Measurements from ENCODE around the gene TPSD1.
"Not testable (repeated sequence)": the region's sequence is repeated elsewhere in the genome, so short reads cannot be mapped to it uniquely, and the experiment has no call there.

TPSD1 gene

DNA sequence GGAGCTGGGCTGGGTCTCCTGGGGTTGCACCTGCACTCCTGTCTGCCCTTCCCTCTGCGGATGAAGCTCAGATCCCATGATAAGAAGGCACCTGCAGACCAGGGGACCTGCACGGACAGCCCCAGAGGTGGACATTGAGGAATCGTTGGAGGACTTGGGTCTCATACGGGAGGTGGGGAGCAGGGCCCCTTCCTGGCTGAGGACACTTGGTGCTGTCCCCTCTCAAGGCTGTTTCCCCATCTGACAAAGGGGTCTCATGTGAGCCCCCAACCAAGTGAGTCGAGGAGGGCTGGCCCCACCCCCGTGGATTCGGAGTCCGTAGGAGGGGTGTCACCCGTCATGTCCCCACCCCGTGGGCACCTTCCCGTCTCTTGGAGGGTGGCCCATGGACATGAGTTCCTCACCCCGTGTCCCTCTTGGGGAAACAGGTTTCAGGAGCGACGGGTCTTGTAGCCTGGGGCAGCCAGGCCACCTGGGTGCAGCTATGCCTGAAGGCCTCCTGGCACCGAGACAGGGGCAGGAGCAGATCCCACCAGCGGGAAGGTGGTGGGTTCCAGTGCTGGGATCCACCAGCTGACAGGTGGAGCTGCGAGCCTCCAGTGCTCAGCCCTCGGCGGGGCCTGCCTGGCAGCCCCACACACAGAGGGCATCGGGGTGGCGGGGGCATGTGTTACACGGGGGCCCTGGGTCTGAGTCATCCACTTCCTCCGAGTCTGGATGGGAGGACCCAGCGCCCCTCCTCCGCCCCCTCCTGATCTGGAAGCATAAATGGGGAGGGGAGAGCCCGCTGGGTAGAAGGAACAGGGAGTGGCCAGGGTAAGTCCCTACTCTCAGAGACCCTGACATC is at the start of gene TPSD1:
Gene TPSD1 (plus strand): TSS at position 794 of the 847 bp plus-strand sequence. CDS start 212 bp downstream, outside the sequence.
- DNase-seq (ENCODE audit: low read depth, low spot score) = not testable (repeated sequence)

DNA sequence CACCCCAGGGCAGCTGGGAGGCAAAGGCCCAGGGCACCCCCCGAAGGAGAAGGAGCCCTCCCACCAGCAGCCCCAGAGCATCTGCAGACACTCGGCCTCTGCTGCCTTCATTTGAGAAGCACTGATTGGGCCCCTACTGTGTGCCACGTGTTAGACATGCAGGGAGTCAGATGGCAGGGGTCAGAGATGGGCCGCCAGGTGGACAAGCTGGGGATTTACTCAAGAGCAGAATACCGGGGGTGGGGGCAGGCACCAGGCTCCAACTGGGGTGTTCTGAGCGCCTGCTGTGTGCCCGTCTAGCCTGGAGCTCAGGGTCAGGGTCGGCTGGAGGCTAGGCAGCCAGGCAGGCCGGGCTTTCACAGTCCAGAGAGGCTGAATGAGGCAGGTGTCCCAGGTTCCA is 49.5 kb upstream of the TPSD1 start:
- no peak for DNase-seq (ENCODE audit: low read depth, low spot score)

DNA sequence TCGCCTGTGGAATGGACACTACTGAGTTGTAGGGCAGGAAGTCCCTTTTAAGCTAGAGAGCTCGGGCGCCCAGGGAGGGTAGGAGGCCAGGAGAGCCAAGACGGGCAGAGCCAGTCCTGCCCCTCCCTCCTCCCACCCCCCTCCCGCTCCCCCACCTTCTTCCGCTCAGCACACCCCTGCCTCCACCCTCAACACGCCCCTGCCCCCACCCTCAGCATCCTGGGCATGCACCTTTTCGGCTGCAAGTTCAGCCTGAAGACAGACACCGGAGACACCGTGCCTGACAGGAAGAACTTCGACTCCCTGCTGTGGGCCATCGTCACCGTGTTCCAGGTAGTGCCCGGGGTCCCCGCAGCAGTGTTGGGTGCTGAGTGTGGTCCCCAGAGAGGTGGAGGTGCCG is 49.1 kb upstream of the TPSD1 start:
- DNase-seq (ENCODE audit: low read depth, low spot score) = no peak

DNA sequence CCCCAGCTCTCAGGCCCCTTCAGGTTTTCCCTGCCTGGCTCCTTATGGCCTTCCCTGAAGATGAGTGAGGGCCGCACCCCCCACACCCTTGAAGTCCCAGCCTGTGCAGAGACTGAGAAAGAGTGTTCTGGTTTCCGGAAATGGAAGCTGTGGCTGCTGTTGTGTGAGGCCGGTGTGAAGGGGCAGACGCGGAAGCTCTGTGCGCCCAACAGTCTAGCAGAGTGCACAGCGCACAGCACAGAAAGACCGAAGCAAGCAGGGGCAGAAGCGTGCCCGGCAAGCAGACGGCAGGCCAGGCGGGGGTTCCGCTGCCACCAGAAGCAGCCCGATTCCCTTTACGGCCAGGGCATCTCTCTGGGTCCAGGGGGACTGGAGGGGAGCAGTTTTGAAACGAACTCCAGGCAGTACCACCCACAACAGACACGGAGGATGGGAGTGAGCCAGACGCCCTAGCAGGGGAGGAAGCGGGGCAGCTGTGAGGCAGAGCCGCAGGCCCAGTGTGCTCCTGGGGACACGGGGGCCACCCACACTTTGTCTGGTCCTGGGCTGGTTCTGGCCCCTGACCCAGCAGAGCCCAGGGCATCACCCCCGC is 47.5 kb upstream of the TPSD1 start:
- no peak for DNase-seq (ENCODE audit: low read depth, low spot score)

DNA sequence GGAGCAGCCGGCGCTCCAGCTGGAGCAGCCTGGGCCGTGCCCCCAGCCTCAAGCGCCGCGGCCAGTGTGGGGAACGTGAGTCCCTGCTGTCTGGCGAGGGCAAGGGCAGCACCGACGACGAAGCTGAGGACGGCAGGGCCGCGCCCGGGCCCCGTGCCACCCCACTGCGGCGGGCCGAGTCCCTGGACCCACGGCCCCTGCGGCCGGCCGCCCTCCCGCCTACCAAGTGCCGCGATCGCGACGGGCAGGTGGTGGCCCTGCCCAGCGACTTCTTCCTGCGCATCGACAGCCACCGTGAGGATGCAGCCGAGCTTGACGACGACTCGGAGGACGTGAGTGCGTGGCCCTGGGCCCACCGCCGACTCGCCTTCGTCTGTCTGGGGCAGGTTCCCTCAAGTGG is 46.8 kb upstream of the TPSD1 start:
- no peak for DNase-seq (ENCODE audit: low read depth, low spot score)

DNA sequence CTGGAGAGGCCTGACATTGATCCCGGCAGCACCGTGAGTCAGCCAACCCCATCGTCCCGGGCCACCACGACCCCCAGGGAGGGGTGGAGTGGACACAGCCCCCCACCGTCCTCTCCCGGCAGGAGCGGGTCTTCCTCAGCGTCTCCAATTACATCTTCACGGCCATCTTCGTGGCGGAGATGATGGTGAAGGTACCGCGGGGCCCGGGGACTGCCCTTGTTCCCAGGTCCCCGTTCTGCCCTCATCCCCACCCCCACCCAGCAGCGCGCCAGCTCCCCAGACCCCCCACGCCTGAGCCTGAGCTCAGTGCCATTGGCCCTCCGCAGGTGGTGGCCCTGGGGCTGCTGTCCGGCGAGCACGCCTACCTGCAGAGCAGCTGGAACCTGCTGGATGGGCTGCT is 45.4 kb upstream of the TPSD1 start:
- no peak for DNase-seq (ENCODE audit: low read depth, low spot score)

DNA sequence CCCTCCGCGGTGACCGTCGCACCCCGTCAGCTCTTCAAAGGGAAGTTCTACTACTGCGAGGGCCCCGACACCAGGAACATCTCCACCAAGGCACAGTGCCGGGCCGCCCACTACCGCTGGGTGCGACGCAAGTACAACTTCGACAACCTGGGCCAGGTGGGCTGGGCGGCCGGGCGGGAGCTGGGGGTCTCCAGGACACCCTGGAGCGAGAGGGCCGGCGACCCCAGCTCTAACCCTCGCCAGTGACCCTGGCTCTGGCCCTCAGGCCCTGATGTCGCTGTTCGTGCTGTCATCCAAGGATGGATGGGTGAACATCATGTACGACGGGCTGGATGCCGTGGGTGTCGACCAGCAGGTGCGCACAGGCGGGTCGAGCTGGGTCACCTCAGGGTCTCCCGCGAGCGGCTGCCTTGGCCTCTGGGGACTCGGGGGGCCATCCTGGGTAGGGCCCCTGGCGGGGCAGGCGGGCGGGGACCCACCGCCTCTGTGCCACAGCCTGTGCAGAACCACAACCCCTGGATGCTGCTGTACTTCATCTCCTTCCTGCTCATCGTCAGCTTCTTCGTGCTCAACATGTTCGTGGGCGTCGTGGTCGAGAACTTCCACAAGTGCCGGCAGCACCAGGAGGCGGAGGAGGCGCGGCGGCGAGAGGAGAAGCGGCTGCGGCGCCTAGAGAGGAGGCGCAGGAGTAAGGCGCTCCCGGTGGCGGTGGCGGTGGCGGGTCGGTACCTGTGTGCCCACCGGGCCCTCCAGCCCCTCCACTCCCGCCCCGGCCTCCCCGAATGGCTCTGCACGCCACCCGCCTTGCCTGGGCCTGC is 44.2 kb upstream of the TPSD1 start:
- no peak for DNase-seq (ENCODE audit: low read depth, low spot score)

DNA sequence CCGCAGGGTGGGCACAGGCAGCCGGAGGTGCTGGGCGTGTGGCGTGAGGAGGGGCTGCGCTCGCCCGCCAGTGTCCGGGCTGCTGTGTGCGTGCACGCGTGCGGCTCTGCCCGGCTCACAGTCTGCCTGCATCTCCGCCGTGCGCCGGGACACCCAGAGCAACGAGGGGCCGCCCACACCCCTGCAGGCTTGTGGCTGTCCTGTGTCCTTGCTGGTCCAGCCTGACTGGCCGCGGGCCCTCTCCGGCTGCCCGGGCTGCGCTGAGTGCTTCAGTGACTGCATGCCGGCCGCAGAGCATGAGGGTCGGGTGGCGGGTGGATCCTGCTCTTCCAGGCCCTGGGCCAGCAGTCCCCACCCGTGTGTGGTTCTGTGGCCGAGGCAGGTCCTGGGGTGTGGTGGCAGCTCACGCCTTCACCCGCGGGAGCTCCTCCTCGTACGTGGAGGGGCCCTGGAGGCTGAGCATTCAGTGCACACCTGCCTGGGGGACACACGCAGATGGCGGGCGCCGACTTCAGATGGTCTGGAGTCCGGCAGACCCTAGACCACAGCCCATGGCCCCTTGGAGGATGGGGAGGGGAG is 43.2 kb upstream of the TPSD1 start:
- no peak for DNase-seq (ENCODE audit: low read depth, low spot score)

DNA sequence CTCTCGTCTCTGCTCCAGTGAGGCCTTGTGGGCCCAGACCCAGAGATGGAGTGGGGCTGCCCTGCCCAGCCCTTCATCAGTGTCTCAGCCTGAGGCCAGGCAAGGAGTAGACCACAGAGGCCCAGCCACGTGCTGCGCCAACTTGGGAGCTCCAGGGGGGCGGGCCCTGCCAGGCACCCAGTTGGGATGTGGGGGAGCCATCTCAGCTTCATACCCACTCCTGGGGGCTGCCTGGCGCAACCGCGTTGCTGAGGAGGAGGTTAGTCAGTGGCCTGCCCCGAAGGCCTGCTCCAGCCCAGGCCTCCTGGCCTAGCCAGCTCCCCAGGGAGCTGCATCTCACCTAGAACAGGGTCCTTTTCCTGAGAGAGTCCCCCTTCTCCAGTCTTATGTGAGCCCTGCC is 42.6 kb upstream of the TPSD1 start:
- no peak for DNase-seq (ENCODE audit: low read depth, low spot score)

DNA sequence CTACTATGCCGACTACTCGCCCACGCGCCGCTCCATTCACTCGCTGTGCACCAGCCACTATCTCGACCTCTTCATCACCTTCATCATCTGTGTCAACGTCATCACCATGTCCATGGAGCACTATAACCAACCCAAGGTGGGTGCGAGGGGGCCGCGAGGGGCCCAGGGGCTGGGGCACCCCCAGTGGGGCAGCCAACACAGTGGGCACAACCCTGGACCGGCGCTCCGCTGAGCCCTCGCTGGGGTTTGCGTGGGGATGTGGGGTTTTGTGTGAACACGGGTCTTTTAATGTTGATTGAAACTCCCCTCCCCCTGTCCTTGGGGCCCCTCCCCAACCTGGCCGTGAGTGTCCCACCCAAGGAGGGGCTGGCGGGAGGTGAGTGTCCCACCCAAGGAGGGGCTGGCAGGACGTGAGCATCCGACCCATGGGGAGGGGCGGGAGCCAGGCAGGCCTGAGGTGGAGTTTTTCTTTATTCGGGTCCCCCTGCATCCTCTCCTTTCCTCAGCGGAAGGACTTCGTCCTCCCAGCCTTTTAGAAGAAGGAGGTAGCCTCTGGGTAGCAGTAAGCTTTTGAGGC is 42.0 kb upstream of the TPSD1 start:
- DNase-seq (ENCODE audit: low read depth, low spot score) = no peak

DNA sequence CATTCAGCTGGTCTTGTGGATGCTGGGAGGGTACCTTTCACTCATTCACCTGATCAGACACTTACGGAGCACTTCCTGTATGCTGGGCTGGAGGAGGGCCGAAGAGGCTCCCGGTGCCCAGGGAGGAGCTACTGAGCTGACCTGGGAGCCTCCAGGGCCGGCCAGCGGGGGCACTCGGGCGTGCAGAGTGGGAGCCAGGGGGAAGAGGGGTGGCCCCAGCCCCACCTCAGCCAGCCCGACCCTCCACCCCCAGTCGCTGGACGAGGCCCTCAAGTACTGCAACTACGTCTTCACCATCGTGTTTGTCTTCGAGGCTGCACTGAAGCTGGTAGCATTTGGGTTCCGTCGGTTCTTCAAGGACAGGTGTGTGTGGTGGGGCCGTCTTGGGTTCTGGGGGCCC is 41.1 kb upstream of the TPSD1 start:
- no peak for DNase-seq (ENCODE audit: low read depth, low spot score)

DNA sequence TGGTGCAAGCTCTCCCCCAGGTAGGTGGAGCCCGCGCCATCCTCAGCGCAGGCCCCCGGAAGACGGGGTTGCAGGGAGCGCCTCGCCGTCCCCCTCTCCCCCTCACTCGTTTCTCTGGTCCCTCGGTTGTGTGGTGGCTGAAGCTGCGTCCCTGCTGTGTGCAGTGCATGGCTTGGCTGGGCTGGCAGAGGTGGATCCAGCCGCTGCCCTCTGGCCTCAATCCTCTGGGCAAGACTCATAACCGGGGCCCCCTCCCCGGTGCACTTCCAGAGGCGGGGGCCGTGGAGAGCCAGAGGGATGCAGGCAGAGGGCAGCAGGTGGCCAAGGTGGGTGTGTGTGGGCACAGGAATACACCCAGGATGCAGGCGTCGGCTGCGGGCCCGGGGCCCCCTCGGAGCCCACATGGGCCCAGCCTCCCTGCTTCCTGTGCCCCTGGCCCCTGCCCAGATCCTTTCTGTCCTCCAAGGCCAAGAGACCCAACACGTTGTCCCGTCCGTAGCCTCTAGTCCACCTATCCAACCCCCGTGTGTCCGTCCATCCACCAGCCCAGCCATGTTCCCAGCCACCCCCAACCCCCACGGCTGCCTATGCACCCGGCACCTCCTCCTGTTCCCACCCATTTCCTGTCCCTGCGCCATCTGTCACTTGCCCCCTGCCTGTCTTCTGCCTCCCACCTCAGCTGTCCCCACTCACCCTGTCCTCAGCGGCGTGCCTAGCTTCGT is 40.1 kb upstream of the TPSD1 start:
- no peak for DNase-seq (ENCODE audit: low read depth, low spot score)

DNA sequence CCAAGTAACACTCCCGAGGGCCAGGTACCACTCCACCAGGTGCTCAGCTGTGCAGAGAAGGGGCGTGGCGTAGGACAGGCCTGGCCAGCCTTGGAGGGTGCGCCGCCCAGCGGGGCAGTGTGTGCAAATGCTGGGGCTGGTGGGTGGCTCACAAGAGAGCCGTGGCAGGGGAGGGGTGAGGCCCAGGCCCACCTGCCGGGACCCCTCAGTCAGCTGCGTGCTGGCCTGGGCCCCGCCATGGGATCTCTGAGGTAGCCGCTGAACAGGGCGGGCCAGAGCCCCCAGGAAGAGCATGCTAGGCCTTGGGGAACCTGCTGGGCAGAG is 39.6 kb upstream of the TPSD1 start:
- DNase-seq (ENCODE audit: low read depth, low spot score) = no peak

DNA sequence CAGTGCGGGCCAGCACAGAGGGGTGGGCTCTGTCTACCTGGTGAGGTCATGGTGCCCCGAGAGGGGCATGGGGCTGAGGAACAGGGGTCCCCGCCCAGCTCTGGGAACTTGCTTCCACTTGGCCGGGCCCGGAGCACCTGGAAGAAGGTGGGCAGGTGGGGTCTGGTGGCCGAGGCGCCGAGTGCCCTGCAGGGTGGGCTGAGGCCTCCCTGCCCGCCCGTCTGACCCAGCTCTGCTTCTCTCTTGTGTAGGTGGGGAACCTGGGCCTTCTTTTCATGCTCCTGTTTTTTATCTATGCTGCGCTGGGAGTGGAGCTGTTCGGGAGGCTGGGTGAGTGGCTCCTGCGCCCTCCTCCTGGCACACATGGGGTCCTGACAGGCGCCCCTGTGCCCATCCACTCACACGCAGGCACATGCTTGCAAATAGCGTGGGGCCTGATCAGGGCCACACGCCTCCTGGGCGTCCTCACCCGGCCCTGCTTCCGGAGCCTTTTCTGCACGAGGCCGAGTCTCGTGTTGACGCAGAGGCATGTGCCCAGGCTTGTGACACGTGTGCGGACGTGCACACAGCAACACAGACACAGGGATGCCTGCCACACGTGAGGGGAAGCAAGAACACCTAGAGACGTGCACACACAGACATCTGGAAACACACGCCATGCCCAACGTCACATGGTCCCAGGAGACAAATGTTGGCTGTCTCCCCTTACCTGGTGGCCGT is 39.0 kb upstream of the TPSD1 start:
- DNase-seq (ENCODE audit: low read depth, low spot score) = no peak

DNA sequence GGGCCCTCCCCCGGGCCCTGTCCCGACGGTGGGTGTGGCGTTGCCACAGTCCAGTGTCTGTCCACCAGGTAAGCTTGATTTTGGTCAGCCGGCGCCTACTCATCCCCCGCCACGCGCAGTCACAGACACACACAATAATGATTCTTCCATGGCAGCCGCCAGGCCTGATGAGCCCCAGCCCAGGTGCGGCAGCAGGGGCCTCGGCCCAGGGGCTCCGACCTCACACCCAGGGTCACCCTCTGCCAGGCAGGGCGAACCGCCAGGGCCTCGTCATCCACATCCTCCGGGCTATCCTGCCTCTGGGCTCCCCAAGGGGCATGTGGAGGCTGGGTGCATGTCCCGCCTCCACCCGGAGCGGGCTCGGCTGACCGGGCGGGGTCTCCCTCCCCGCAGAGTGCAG is 38.3 kb upstream of the TPSD1 start:
- DNase-seq (ENCODE audit: low read depth, low spot score) = no peak

DNA sequence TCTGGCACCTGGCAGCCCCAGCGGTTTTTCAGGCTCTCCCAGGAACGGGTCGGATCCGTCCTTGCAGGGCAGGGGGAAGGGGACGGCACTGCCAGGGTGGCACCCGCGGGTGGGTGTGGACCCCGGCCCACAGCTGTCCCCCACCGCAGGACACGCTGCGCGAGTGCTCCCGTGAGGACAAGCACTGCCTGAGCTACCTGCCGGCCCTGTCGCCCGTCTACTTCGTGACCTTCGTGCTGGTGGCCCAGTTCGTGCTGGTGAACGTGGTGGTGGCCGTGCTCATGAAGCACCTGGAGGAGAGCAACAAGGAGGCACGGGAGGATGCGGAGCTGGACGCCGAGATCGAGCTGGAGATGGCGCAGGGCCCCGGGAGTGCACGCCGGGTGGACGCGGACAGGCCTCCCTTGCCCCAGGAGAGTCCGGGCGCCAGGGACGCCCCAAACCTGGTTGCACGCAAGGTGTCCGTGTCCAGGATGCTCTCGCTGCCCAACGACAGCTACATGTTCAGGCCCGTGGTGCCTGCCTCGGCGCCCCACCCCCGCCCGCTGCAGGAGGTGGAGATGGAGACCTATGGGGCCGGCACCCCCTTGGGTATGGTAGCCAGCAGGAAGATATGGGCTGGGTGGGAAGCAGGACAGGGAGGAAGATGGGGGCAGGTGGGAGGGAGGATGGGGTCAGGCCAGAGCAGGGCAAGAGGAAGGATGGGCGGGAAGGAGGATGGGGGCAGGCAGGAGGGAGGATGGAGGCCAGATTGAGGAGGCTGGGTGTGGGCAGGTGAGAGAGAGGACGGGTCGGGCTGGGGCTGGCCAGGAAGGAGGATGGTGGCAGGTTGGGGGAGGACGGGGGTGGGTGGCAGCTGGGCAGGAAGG is 37.6 kb upstream of the TPSD1 start:
- no peak for DNase-seq (ENCODE audit: low read depth, low spot score)

DNA sequence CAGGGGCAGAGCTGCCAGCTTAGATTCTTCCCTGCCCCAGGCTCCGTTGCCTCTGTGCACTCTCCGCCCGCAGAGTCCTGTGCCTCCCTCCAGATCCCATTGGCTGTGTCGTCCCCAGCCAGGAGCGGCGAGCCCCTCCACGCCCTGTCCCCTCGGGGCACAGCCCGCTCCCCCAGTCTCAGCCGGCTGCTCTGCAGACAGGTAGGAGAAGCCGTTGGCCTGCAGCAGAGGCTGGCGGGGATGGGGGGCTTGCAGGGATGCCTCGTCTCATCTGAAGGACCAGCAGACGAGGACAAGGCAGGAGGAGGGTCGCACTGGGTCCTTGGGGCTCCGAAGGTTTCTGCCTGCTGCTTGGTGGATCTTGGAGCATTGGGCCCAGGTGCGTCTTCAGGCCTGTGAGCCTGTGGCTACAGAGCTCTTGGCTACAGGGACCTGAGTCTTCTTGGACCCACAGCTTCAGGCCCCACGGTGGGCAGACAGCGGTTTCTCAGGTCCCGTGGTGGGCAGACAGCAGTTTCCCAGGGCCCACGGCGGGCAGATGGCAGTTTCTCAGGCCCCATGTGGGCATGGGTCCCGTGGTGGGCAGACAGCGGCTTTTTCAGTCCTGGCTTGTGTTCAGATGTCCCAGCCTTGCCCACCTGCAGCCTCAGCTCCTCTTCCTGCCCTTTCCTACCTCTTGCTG is 36.8 kb upstream of the TPSD1 start:
- no peak for DNase-seq (ENCODE audit: low read depth, low spot score)

DNA sequence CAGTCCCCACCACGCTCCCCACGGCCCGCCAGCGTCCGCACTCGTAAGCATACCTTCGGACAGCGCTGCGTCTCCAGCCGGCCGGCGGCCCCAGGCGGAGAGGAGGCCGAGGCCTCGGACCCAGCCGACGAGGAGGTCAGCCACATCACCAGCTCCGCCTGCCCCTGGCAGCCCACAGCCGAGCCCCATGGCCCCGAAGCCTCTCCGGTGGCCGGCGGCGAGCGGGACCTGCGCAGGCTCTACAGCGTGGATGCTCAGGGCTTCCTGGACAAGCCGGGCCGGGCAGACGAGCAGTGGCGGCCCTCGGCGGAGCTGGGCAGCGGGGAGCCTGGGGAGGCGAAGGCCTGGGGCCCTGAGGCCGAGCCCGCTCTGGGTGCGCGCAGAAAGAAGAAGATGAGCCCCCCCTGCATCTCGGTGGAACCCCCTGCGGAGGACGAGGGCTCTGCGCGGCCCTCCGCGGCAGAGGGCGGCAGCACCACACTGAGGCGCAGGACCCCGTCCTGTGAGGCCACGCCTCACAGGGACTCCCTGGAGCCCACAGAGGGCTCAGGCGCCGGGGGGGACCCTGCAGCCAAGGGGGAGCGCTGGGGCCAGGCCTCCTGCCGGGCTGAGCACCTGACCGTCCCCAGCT is 35.7 kb upstream of the TPSD1 start:
- DNase-seq (ENCODE audit: low read depth, low spot score) = no peak

Measured in brain pericyte (primary cell).